MM.1S (cell line): ENCODE measurements around the gene TMX1.
"Not testable (repeated sequence)": the region's sequence is repeated elsewhere in the genome, so short reads cannot be mapped to it uniquely, and the experiment has no call there.

Experiments
- EZH2 ChIP-seq: fragments of 300-600 bp; sonication (generic); optimal IDR thresholded peaks from 2 replicates; pipeline ENCODE3; 2017; ENCODE audit warnings: low read depth, mild to moderate bottlenecking, antibody characterized with exemption, low read length, mixed read lengths
- TF ChIP-seq, protein P1 (sequence below): fragments of 300-600 bp; sonication (generic); IDR thresholded peaks from 2 replicates; pipeline ENCODE4 v1.5.1; 2016; ENCODE audit warnings: antibody characterized with exemption, low read length, mixed read lengths

DNA sequence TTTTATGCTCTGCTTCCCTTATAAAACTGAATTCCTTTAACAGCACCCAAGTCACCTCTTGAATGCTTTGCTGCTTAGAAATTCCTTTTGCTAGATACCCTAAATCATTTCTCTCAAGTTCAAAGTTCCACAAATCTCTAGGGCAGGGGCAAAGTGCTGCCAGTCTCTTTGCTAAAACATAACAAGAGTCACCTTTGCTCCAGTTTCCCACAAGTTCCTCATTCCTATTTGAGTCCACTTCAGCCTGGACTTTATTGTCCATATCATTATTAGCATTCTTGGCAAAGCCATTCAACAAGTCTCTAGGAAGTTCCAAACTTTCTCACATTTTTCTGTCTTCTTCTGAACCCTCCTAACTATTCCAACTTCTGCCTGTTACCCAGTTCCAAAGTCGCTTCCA, 16.6 kb upstream of the TMX1 start:
- TF ChIP-seq, protein P1, sequence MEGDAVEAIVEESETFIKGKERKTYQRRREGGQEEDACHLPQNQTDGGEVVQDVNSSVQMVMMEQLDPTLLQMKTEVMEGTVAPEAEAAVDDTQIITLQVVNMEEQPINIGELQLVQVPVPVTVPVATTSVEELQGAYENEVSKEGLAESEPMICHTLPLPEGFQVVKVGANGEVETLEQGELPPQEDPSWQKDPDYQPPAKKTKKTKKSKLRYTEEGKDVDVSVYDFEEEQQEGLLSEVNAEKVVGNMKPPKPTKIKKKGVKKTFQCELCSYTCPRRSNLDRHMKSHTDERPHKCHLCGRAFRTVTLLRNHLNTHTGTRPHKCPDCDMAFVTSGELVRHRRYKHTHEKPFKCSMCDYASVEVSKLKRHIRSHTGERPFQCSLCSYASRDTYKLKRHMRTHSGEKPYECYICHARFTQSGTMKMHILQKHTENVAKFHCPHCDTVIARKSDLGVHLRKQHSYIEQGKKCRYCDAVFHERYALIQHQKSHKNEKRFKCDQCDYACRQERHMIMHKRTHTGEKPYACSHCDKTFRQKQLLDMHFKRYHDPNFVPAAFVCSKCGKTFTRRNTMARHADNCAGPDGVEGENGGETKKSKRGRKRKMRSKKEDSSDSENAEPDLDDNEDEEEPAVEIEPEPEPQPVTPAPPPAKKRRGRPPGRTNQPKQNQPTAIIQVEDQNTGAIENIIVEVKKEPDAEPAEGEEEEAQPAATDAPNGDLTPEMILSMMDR: not testable (repeated sequence)
- not testable (repeated sequence) for TF ChIP-seq EZH2
